ENCODE measurements around the gene BPIFB2.

BPIFB2 gene

GRCh38 chr20:33022694-33023438 lies 15.4 kb downstream of the BPIFB2 start:
- DNase-seq (ENCODE audit: low spot score): no peak

- no peak for DNase-seq (ENCODE audit: low spot score)
Measured at GRCh38 chr20:33023439-33024242, 16.1 kb downstream of the BPIFB2 start.

GRCh38 chr20:33024243-33024560 lies 16.7 kb downstream of the BPIFB2 start:
- no peak for DNase-seq (ENCODE audit: low spot score)

- no peak for DNase-seq (ENCODE audit: low spot score)
Measured at GRCh38 chr20:33024609-33025317, 17.3 kb downstream of the BPIFB2 start.

- DNase-seq (ENCODE audit: low spot score): no peak
Measured at GRCh38 chr20:33025318-33025876, 17.9 kb downstream of the BPIFB2 start.

- no peak for DNase-seq (ENCODE audit: low spot score)
Measured at GRCh38 chr20:33026072-33026778, 18.7 kb downstream of the BPIFB2 start.

GRCh38 chr20:33026779-33027759 lies 19.6 kb downstream of the BPIFB2 start:
- DNase-seq (ENCODE audit: low spot score): no peak

- no peak for DNase-seq (ENCODE audit: low spot score)
Measured at GRCh38 chr20:33027769-33028751, 20.6 kb downstream of the BPIFB2 start.

GRCh38 chr20:33028875-33029274 lies 21.4 kb downstream of the BPIFB2 start:
- DNase-seq (ENCODE audit: low spot score): no peak

GRCh38 chr20:33030076-33030475 lies 22.6 kb downstream of the BPIFB2 start:
- DNase-seq (ENCODE audit: low spot score): no peak

- DNase-seq (ENCODE audit: low spot score): no peak
Measured at GRCh38 chr20:33030569-33030968, 23.1 kb downstream of the BPIFB2 start.

- DNase-seq (ENCODE audit: low spot score): no peak
Measured at GRCh38 chr20:33031531-33031930, 24.0 kb downstream of the BPIFB2 start, which contains the start of gene BPIFB6. Gene BPIFB6 (plus strand): TSS chr20:33031648. CDS start chr20:33031648, 0 bp downstream.

GRCh38 chr20:33032555-33032954 lies 25.1 kb downstream of the BPIFB2 start:
- no peak for DNase-seq (ENCODE audit: low spot score)

GRCh38 chr20:33033381-33033780 lies 25.9 kb downstream of the BPIFB2 start:
- no peak for DNase-seq (ENCODE audit: low spot score)

- DNase-seq (ENCODE audit: low spot score): no peak
Measured at GRCh38 chr20:33034115-33034514, 26.6 kb downstream of the BPIFB2 start.

- DNase-seq (ENCODE audit: low spot score): no peak
Measured at GRCh38 chr20:33034901-33035492, 27.5 kb downstream of the BPIFB2 start.

- no peak for DNase-seq (ENCODE audit: low spot score)
Measured at GRCh38 chr20:33037456-33037855, 30.0 kb downstream of the BPIFB2 start.

GRCh38 chr20:33038243-33038642 lies 30.7 kb downstream of the BPIFB2 start:
- DNase-seq (ENCODE audit: low spot score): no peak

GRCh38 chr20:33042430-33042829 lies 34.9 kb downstream of the BPIFB2 start:
- DNase-seq (ENCODE audit: low spot score): no peak
